KMS-11 (cell line): ENCODE data around the gene TNNI3K.

Experiments used
- H2AFZ ChIP-seq: fragments of 200-600 bp; sonication (generic); 2 replicates; pipeline ENCODE4 v1.6.1; 2016; ENCODE audit warnings: antibody characterized with exemption, mixed run types, low read depth
- H3K27ac ChIP-seq: fragments of 200-600 bp; sonication (generic); 2 replicates; pipeline ENCODE4 v1.6.1; 2016; ENCODE audit warnings: mild to moderate bottlenecking, mixed run types
- H3K27me3 ChIP-seq: fragments of 200-600 bp; sonication (generic); 2 replicates; pipeline ENCODE4 v1.6.1; 2017; ENCODE audit warnings: mild to moderate bottlenecking, low read depth, mixed run types, moderate library complexity; ENCODE audit not compliant: insufficient read depth
- H3K36me3 ChIP-seq: fragments of 200-600 bp; sonication (generic); 2 replicates; pipeline ENCODE4 v1.6.1; 2017; ENCODE audit warnings: mild to moderate bottlenecking, mixed run types; ENCODE audit not compliant: insufficient read depth
- H3K4me1 ChIP-seq: fragments of 200-600 bp; sonication (generic); 2 replicates; pipeline ENCODE4 v1.6.1; 2016; ENCODE audit warnings: mild to moderate bottlenecking, low read depth, mixed run types; ENCODE audit not compliant: poor library complexity, severe bottlenecking
- H3K4me2 ChIP-seq: fragments of 200-600 bp; sonication (generic); 2 replicates; pipeline ENCODE4 v1.7.0; 2016; ENCODE audit warnings: mild to moderate bottlenecking, mixed run types
- H3K4me3 ChIP-seq: fragments of 200-600 bp; sonication (generic); IDR thresholded peaks from 2 replicates; pipeline ENCODE4 v1.6.1; 2017; ENCODE audit warnings: low read depth, low read length, mixed read lengths; ENCODE audit not compliant: insufficient read depth
- H3K79me2 ChIP-seq: fragments of 200-600 bp; sonication (generic); 2 replicates; pipeline ENCODE4 v1.6.1; 2016; ENCODE audit warnings: low read depth, mixed run types; ENCODE audit not compliant: insufficient read depth
- H3K9ac ChIP-seq: fragments of 200-600 bp; sonication (generic); 2 replicates; pipeline ENCODE4 v1.6.1; 2016; ENCODE audit warnings: mild to moderate bottlenecking, mixed run types
- H4K20me1 ChIP-seq: fragments of 200-600 bp; sonication (generic); 2 replicates; pipeline ENCODE4 v1.6.1; 2016; ENCODE audit warnings: mild to moderate bottlenecking, mixed run types; ENCODE audit not compliant: insufficient read depth
- CTCF ChIP-seq: fragments of 200-600 bp; sonication (generic); conservative IDR thresholded peaks from 2 replicates; pipeline ENCODE4 v1.6.1; 2017; ENCODE audit warnings: low read depth, mild to moderate bottlenecking, antibody characterized with exemption, low read length, moderate library complexity, mixed read lengths

TNNI3K gene

GRCh38 chr1:74471470-74471869, 236.3 kb downstream of the TNNI3K start:
- Histone ChIP-seq H3K27me3 (no peaks in the 10 kb centered on the region), H3K36me3 (no peaks in the 10 kb centered on the region), H2AFZ (no peak overlapping the region), H3K9ac (no peak overlapping the region), H3K4me3 (no peak overlapping the region), H3K27ac (no peak overlapping the region), H3K4me2 (no peak overlapping the region), H3K79me2 (no peaks in the 10 kb centered on the region), H3K4me1 (no peaks in the 10 kb centered on the region), H4K20me1 (no peaks in the 10 kb centered on the region)
- TF ChIP-seq CTCF: no peak

DNA sequence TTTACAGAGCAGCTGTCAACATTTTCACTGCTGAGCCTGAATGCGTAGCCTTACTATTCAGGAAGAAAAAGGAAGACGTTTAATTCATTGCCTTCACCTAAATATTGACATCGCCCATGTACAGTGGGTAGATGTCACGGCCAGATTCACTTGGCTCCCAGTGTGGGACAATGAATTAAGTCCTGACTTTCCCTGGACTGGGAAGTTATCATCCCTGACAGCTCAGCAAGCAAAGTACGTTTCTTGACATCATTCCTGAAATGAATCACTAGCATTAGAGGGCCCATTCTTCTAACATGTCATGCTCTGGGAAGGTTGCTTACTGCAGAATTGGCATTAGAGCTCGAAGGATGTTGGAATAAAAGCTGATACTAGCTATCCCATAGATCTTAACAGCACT, 239.4 kb downstream of the TNNI3K start:
- no peak overlapping the region for H3K4me3 ChIP-seq
- H4K20me1 ChIP-seq: no peaks in the 10 kb centered on the region
- TF ChIP-seq CTCF: no peak
- H3K4me2 ChIP-seq: no peak overlapping the region
- no peaks in the 10 kb centered on the region for H3K4me1 ChIP-seq
- H3K27me3 ChIP-seq: no peaks in the 10 kb centered on the region
- H3K9ac ChIP-seq: no peak overlapping the region
- no peaks in the 10 kb centered on the region for H3K79me2 ChIP-seq
- H3K27ac ChIP-seq: no peak overlapping the region
- H2AFZ ChIP-seq: no peak overlapping the region
- no peaks in the 10 kb centered on the region for H3K36me3 ChIP-seq

DNA sequence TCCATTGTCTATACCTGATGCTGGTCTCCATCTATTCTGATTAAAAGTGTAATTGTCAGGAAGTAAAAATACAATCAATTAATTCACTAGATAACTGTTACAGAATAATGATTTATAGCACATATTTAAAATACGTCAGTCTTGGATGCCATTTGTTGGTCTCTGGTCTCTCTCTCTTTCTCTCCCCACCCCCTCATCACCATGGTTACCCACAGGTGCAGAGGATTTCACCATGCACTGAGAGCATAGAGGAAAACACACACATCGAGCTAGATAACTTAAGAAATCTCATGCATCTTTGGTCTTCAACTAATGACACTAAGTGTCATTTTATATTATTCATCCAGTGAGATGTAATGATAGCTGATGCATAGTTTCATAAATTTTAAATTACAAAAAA, 243.8 kb downstream of the TNNI3K start:
- H3K79me2 ChIP-seq: no peaks in the 10 kb centered on the region
- H3K9ac ChIP-seq: no peak overlapping the region
- no peak overlapping the region for H3K4me2 ChIP-seq

DNA sequence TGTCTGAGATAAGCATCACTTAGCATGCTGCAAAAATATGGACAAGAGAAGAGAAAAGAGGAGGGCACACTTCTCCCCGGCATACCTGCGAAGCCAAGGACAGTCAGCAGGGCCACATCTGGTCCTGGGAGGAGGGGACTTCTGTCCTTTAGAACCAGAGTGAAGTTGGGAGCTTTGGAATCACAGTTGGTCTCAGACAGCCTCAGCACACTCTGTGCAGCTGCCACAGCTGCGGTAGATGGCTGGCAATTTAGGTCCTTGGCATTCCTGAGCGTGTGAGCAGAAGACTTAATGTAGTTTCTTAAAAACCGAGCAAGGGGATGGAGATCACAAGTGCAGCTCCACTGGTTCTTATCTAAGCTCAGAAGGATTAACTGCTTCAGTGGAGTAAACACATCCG, 244.9 kb downstream of the TNNI3K start:
- Histone ChIP-seq H3K27ac (no peak overlapping the region), H4K20me1 (no peaks in the 10 kb centered on the region), H3K4me1 (no peaks in the 10 kb centered on the region), H3K4me3 (no peak overlapping the region), H2AFZ (no peak overlapping the region), H3K27me3 (no peaks in the 10 kb centered on the region), H3K36me3 (no peaks in the 10 kb centered on the region), H3K9ac (no peak overlapping the region), H3K79me2 (no peaks in the 10 kb centered on the region), H3K4me2 (no peak overlapping the region)
- TF ChIP-seq CTCF: no peak

More for the DNA sequence above, 243.8 kb downstream of the TNNI3K start:
- no peaks in the 10 kb centered on the region for H3K4me1 ChIP-seq
- no peak overlapping the region for H3K27ac ChIP-seq
- no peaks in the 10 kb centered on the region for H4K20me1 ChIP-seq
- H3K36me3 ChIP-seq: no peaks in the 10 kb centered on the region
- no peak overlapping the region for H3K4me3 ChIP-seq
- no peak for TF ChIP-seq CTCF
- no peaks in the 10 kb centered on the region for H3K27me3 ChIP-seq
- no peak overlapping the region for H2AFZ ChIP-seq
